NCI-H2029 (cell line): ENCODE measurements around the gene NRF1.

ENCODE experiments used
- DNase-seq: peaks from one replicate; lab custom pipeline; 2025; lab: John Stamatoyannopoulos, UW

Gene NRF1

GRCh38 chr7:129804111-129804889 lies 192.8 kb downstream of the NRF1 start:
- DNase-seq = no peak

- no peak for DNase-seq
Measured at GRCh38 chr7:129804890-129805719, 193.6 kb downstream of the NRF1 start.
